Smooth muscle cell of the brain vasculature (primary cell): Measurements from ENCODE around the gene SPSB2.
"Not testable (repeated sequence)": the region's sequence is repeated elsewhere in the genome, so short reads cannot be mapped to it uniquely, and the experiment has no call there.

Source experiments
- DNase-seq: peaks from one replicate; pipeline ENCODE4 v3.0.0-alpha.2; 2012; ENCODE audit warnings: low read depth, low spot score

Gene SPSB2, protein sequence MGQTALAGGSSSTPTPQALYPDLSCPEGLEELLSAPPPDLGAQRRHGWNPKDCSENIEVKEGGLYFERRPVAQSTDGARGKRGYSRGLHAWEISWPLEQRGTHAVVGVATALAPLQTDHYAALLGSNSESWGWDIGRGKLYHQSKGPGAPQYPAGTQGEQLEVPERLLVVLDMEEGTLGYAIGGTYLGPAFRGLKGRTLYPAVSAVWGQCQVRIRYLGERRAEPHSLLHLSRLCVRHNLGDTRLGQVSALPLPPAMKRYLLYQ

DNA sequence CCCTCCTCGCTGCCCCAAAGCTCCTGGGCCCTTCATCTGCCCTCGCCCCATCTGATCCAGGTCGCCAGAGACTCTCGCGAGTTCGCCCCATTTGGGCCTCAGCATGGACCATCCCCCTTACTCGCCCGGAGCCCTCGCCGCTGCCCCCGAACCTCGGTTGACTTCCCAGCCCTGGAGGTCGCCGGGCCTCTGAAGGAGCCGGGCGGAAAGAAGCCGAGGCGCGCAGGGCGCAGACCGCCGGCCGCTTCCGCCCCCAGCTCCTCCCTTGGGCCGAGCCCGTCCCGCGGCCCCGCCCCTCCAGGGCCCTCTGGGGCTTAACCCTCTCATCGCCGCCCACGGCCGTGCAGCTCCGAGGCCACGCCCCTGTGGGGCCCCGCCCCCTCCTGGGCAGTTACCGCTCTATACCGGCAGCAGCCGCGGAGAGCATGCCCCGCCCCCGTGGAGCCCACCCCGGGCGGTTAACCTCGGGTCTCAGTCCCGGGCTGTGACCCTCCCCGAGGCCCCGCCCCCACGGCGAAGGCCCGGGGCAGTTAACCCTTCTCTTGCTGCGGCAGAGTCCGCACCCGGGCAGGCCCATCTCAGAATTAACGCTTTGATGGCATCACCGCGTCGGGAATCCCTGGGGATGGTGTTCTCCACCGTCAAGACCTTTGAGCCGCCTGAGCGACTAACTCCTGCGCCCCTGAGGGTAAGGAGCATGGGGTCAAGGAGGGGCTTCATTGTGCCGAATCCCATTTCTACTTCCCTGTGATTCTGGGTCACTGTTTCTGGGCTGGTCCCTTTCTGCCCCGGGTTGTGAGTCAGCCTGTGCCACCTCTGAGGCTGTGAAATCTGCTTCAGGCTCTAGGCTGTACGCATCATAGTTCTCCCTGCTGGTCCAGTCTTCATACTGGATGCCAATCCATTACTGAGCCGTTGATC is at the start of gene SPSB2:
SPSB2 (minus strand) TSS at position 210 of the 921 bp plus-strand sequence. CDS start 402 bp downstream, outside the sequence.
- DNase-seq: peak; percentile 89

DNA sequence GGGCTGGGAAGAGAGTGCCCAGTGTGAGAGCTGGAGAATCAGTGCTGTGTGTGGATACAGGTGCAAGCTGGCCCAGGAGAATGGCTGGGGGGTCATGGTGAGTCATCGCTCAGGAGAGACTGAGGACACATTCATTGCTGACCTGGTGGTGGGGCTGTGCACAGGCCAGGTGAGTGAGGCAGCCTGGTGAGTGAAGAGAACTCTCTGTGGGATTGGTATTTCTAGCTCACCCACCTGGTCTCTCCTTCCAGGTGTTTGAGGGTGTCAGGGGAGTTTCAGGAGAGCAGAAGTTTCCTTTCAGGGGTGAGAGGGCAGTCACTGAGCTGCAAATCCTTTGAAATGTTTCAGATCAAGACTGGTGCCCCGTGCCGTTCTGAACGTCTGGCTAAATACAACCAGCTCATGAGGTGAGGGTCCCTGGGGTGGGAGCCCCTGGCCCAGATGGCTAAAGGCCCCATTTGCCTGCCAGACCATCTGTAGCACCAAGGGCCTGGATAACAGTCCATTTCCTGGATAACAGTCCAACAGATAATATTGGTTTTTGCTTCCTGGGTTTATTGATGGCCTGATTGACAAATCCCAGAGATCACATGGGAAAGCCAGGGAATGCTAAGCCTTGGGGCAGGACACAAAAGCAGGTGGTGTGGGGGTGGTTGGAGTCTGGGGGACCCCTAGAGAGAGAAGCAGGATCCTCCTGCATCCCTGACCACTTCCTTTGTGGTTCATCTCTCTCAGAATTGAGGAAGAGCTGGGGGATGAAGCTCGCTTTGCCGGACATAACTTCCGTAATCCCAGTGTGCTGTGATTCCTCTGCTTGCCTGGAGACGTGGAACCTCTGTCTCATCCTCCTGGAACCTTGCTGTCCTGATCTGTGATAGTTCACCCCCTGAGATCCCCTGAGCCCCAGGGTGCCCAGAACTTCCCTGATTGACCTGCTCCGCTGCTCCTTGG is 49.2 kb upstream of the SPSB2 start:
- DNase-seq: no peak

DNA sequence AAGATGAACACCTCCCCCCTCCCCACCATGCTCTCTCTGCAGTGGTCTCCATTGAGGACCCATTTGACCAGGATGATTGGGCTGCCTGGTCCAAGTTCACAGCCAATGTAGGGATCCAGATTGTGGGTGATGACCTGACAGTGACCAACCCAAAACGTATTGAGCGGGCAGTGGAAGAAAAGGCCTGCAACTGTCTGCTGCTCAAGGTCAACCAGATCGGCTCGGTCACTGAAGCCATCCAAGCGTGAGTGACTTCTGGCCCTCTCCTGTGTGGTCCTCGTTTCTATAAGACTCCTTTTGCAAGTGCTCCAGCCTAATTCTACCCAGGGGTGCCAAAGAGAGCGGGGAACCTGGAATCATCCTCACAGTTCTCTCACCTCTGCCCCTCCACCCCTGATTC is 48.4 kb upstream of the SPSB2 start:
- DNase-seq: no peak

DNA sequence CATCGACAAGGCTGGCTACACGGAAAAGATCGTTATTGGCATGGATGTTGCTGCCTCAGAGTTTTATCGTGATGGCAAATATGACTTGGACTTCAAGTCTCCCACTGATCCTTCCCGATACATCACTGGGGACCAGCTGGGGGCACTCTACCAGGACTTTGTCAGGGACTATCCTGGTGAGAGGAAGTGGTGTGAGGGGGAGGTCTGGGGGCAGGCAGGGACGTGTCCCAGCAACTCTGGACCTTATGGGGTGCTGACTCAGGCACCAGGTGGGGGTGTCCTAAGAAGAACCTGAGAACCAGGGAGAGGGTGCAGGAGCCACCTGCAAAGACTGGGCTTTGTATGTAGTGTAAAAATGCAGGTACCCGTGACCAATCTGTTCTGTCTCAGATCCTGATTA is 46.5 kb upstream of the SPSB2 start:
- DNase-seq: no peak

DNA sequence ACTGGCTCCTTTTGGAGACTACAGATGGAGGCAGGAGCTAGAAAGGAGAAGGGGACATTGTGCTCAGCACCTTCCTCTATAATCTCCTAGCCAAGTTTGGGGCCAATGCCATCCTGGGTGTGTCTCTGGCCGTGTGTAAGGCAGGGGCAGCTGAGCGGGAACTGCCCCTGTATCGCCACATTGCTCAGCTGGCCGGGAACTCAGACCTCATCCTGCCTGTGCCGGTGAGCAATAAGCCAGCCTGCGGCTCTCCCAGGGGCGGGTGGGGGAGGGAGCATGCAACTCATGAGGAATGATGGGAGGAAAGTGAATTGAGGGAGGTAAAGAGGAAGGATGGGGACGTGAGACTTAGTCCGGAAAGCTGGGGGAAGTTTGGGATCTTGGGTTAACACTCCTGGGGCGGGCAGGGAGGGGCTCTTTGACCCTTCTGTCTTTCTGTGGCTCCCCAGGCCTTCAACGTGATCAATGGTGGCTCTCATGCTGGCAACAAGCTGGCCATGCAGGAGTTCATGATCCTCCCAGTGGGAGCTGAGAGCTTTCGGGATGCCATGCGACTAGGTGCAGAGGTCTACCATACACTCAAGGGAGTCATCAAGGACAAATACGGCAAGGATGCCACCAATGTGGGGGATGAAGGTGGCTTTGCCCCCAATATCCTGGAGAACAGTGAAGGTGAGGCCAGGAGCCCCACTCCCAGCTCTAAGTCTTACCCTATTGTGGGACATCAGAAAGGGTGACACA is 44.6 kb upstream of the SPSB2 start:
- no peak for DNase-seq

DNA sequence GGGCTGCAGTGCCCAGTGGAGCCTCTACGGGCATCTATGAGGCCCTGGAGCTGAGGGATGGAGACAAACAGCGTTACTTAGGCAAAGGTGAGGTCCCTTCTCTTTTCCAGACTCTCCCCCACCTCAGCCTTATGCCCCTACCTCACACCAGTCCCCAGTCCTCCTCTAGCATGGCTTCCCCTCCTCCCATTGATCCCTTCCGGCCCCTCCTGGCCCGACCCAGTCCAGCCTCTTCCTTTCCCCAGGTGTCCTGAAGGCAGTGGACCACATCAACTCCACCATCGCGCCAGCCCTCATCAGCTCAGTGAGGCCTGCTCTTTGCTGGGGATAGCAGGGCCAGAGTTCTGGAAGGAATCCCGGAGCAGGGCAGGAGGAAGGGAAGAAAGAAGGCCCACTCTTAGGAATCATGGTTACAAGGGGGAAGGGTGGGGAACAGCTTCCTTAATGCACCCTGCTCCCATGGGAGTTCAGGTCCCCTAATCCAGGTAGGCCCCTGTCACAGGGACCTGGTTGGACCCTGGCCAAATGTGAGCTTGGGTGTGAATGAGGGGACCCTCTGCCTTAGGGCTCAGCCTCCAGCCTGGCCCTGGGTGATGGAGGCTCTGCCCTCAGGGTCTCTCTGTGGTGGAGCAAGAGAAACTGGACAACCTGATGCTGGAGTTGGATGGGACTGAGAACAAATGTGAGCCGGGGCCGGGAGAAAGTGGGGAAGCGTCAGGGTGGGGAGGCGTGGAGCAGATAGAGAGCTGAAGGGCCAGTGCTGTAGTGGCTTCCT is 43.5 kb upstream of the SPSB2 start:
- DNase-seq: no peak

DNA sequence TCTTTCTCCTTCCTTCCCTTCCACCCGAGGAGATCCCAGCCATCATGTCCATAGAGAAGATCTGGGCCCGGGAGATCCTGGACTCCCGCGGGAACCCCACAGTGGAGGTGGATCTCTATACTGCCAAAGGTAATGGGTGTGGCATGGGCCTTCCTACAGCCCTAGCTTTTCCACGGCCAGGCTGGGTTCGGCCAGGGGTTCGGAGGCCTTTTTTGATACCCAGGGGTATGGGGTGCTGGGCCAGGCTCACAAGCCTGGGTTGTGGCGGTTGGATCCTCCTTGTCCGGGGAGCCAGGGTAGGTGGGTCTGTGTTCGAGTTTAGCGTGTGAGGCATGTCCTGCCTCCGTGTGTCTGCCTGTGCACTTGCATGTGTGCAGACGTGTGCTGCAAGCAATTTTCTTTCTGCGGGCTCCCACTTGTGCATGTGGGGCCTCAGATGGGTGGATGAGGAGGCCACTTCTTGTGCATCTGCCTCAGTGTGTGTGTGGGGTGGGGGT is 42.7 kb upstream of the SPSB2 start:
- no peak for DNase-seq

DNA sequence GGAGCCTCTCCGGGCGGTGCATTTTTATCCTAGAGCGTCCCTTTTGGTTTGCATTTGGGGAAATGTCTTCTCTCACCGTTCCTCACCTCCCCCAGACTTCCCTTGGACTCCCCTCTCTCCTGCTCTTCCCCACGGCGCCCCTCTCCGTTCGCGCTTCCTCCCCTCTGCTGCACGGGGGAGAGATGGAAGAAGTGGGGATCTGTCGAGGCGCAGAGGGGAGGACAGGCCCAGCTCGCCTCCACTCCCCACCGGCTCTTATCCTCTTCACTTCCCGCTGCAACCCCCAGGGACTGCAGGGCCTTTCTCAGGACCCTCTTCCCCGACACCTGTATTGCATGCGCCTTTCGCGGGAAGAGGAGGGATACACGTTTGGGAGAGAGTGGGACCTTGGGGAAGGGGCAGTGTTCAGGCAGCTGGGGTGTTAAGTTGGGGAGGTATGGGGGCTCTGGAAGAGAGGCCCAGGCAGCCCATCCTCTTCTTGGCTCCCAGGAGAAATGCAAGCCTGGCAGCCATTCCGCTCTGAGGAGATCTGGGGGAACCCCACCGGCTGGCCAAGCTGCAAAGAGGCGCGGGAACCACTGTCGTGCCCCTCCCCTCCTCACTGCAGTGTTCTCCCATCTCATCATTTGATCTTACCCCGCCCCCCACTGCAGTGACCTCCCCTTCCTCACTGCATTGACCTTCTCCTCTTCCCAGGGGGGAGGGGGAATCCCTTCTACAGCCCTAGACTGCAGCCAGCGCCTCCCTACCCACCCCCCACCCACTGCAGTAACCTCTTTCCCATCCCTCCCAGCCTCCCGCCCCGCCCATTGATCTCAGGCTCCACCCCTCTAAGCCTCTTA is 42.1 kb upstream of the SPSB2 start:
- DNase-seq: no peak

DNA sequence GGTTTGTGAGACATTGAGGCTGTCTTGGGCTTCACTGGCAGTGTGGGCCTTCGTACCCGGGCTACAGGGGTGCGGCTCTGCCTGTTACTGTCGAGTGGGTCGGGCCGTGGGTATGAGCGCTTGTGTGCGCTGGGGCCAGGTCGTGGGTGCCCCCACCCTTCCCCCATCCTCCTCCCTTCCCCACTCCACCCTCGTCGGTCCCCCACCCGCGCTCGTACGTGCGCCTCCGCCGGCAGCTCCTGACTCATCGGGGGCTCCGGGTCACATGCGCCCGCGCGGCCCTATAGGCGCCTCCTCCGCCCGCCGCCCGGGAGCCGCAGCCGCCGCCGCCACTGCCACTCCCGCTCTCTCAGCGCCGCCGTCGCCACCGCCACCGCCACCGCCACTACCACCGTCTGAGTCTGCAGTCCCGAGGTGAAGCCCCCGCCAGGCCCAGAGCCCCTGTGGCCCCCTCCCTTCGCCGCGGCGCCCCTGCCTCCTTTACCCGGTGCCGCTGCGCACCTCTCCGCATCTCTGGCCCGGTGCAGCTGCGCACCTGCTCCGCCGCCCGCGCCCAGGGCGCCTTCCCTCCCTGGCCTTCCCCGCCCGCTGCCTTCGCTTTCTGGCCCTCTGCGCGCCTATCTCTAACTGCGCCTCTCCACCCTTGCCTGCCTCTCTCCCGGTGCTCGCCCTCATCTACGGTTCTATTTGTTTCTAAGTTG is 41.3 kb upstream of the SPSB2 start, which contains the start of gene ENO2:
ENO2 (plus strand) TSS at position 335 of the 701 bp plus-strand sequence. CDS start 1,253 bp downstream, outside the sequence.
- no peak for DNase-seq

DNA sequence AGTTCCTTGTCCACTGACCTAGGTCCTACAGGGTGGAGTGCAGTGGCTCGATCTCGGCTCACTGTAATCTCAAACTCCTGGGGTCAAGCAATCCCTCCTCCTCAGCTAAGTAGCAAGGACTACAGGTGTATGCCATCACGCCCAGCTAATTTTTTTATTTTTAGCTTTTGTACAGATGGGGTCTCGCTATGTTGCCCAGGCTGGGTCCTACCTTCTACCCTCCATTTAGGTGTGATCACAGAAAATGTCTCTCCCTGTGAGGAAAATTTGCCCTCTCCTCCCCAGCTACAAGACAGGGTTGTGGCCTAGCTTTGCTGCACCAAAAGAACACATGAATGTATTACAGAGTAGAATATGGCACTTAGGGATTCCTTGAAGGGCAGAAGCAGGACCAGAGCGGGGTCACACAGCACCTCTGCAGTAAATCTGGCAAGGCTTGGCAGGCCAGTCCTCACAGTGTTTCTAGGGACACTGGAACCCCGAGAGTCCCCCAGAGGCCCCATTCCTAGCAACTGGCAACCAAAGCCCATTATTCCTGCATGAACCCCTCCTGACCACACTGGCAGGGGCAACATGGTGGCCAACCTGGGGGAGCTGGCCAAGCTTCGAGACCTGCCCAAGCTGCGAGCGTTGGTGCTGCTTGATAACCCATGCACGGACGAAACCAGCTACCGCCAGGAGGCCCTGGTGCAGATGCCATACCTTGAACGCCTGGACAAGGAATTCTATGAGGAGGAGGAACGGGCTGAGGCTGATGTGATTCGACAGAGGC is 39.2 kb upstream of the SPSB2 start:
- no peak for DNase-seq

DNA sequence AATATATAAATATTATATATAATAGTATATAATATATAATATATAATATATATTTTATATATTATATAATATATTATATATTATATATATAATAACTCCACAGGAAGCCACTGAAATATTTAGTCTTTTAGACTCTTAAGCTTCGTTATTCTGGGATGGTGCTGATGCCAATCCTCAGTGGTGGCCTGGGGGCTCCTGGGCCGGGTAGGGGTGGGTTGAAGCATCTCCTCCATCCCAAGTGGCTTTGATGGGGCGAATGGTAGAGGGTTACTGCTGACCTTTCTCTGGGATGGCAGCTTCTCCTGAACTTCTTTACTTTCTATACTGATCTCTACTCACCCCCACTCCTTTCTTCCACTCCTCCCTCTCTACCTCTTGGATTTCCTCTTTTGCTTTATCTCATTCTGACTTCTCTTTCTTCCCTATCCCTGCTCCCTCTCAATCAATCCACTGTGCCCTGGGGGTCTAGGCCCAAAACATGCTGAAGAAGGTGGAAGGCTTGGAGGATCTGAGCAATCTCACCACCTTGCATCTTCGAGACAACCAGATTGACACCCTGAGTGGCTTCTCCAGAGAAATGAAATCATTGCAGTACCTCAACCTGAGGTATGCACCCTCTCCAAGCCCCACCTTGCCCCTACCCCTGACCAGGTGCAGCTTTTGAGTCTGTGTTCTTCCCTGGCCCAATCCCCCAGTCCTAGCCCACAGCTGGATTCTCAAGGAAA is 36.5 kb upstream of the SPSB2 start:
- DNase-seq: no peak

DNA sequence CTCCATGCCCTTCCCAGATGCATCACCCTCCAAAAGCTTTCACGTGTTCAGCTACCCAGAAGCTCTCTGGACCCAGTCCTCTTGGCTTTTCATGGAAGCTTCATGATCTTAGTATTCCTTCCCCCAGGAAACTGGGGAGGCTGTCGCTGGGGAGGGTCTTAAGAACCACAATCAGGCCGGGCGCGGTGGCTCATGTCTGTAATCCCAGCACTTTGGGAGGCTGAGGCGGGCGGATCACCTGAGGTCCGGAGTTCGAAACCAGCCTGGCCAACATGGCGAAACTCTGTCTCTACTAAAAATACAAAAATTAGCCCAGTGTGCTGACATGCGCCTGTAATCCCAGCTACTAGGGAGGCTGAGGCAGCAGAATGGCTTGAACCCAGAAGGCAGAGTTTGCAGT is 35.0 kb upstream of the SPSB2 start:
- not testable (repeated sequence) for DNase-seq

DNA sequence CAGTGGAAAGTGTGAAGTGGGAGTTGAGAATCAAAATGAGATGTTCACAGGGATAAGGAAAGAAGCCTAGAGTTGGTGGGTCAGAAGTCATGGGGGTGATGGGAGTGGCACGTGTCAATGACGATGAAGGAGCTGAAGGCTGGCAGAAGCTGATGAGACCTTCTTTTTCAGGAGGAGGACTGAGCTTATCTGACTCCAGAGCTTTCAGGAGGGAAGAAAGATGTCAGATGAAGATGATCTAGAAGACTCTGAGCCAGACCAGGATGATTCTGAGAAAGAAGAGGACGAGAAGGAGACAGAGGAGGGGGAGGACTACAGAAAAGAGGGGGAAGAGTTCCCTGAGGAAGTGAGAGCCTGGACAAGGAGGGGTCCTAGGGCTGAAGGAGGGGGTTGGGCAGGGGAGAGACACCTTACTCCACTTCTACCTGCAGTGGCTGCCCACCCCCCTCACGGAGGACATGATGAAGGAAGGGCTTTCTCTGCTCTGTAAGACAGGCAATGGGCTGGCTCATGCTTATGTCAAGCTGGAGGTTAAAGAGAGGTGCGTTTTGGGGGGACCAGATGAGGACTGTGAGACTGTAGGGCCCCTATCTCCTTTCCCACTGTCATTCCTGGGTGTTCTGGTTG is 32.4 kb upstream of the SPSB2 start:
- no peak for DNase-seq

DNA sequence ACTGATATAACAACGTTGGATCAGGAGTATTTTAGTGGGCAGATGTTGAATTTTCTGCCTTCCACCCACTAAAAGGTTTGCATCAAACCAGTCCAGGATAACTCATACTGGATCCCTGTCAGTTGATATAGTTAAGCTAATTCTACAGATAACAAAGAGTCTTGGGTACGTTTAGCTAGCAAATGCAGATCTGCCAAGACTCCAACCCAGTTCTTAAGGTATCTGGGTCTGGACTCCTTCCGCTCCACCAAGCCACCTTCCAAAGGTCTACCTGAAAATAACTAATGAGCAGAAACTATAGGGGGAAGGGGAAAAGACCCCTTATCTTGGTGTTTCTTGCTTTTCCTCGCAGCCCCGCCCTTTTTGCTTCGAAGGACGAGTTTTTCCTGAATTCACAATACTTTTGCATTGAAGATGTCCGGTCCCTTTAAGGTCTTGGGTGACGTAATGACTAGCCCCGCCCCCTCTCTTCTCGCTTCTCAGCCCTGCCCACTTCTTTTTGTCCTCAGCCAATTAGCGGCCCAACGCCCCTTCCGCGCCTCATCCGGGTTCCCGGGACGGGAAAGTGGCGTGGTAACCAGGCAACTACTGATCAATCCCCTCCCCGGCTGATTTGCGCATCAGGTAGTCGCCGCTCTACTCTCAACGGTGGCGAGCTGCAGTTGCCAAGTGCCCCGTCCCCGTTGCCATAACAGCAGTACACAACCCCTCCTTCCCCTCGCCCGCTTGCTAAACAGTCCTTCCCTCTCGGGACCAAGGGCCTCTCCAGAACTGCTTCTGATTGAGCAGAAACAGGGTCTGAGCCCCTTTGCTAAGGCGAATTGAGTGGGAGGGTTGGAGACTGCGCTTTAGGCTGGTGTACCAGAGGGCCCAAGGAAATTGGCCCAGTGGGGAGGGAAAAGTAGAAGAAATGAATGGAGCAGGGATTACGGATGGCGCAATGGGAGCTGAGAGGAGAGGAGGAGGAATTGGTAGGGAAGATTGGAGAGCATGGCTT is 31.5 kb upstream of the SPSB2 start, which contains the start of gene LRRC23:
LRRC23 (plus strand) TSS at position 543 of the 997 bp plus-strand sequence. CDS start 812 bp downstream, outside the sequence.
- DNase-seq: peak; percentile 89

DNA sequence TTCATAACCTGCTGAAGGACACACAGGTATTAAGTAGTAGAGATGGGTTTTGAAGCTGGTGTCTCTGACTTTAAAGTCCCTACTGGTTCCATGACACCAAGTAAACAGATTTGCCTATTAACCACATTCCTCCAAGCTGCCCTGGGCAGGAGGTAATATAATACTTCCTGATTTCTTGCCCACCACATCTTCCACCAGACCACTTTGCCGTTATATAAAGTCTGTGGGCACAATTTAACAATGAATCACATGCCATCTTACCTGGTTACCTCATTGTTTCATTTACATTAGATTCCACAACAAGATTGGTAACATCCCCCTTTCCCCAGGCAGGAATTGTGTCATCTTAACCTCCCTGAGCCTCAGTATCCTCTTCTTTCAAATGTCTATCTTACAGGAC is 30.6 kb upstream of the SPSB2 start:
- DNase-seq: no peak
